Upper lobe of right lung (tissue), 1 donor: ENCODE data around the gene OR51B2. TPM values are rescaled to one million over a fixed set of nuclear protein-coding genes. Genes with fewer than 3 reads are reported as not detected.
"Not testable (repeated sequence)": the region's sequence is repeated elsewhere in the genome, so short reads cannot be mapped to it uniquely, and the experiment has no call there.

Experiments
- ATAC-seq: fragments of 200-7000 bp; cut with Tn5 transposase; one replicate; pipeline ENCODE4 v1.9.1; 2020; ENCODE audit warnings: mild to moderate bottlenecking, moderate library complexity
- DNase-seq: peaks from one replicate; pipeline ENCODE4 v3.0.0-alpha.2; 2020
- H3K27ac ChIP-seq: fragments of 200-600 bp; one replicate; pipeline ENCODE4 v1.8.0; 2022
- H3K27me3 ChIP-seq: fragments of 200-600 bp; one replicate; pipeline ENCODE4 v1.8.0; 2022; ENCODE audit warnings: mild to moderate bottlenecking
- H3K36me3 ChIP-seq: fragments of 200-600 bp; one replicate; pipeline ENCODE4 v1.8.0; 2022
- H3K4me1 ChIP-seq: fragments of 200-600 bp; one replicate; pipeline ENCODE4 v1.8.0; 2022
- H3K4me3 ChIP-seq: fragments of 200-600 bp; one replicate; pipeline ENCODE4 v1.8.0; 2022; ENCODE audit warnings: mild to moderate bottlenecking
- H3K9me3 ChIP-seq: fragments of 200-600 bp; one replicate; pipeline ENCODE4 v1.8.0; 2022
- intact Hi-C: fragments of 100-400 bp; cut with DNase I; formaldehyde crosslinking; loops from one replicate; pipeline ENCODE4 v1.11.0; 2022
- total RNA-seq: library from RNA; stranded (reverse); fragmentation: NEBNext Ultra II Directional; extraction: Animal tissue kit (Norgen Biotek cat#: 25700); gene quantifications from one replicate; pipeline ENCODE4 v1.2.1, GENCODE V29; 2021
- TF ChIP-seq, protein P1 (sequence below): fragments of 200-600 bp; IDR thresholded peaks from one replicate; pipeline ENCODE4 v1.8.0; 2022; ENCODE audit warnings: antibody characterized with exemption
- donor health status: DM: no; HTN: yes; CAD: no; lungs with severe emphysema.

The OR51B2 gene
- total RNA-seq, 1 donor from 2014 or later, result not detected

- Histone ChIP-seq H3K4me1 (no peaks in the 10 kb centered on the region), H3K36me3 (no peaks in the 10 kb centered on the region), H3K4me3 (no peak overlapping the region), H3K9me3 (no peaks in the 10 kb centered on the region), H3K27ac (no peak overlapping the region), H3K27me3 (no peaks in the 10 kb centered on the region)
- TF ChIP-seq, protein P1, sequence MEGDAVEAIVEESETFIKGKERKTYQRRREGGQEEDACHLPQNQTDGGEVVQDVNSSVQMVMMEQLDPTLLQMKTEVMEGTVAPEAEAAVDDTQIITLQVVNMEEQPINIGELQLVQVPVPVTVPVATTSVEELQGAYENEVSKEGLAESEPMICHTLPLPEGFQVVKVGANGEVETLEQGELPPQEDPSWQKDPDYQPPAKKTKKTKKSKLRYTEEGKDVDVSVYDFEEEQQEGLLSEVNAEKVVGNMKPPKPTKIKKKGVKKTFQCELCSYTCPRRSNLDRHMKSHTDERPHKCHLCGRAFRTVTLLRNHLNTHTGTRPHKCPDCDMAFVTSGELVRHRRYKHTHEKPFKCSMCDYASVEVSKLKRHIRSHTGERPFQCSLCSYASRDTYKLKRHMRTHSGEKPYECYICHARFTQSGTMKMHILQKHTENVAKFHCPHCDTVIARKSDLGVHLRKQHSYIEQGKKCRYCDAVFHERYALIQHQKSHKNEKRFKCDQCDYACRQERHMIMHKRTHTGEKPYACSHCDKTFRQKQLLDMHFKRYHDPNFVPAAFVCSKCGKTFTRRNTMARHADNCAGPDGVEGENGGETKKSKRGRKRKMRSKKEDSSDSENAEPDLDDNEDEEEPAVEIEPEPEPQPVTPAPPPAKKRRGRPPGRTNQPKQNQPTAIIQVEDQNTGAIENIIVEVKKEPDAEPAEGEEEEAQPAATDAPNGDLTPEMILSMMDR, result no peak
- no peak for ATAC-seq
- no peak for DNase-seq
- intact Hi-C loops, result no loop called here
Observed at GRCh38 chr11:5364214-5364613, 40.1 kb upstream of the OR51B2 start.

DNA sequence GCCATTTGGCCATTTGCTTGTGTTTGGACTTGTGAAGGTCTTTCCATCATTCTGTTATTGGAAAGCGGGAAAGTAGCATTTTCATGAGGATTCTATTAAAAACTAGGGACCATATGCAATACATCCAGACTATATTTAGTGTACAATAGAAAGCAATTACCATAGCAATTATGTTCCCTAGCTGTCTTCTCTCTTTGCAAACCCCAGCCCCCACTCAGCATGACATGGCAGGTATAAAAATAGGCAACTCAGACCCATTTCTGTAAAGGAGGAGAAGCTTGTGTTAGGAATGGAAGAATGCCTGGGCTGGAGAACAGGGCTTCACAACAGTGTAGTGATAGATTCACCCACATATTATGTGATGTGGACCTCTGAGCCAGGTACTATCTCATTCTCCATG, 39.6 kb upstream of the OR51B2 start:
- no peak for ATAC-seq
- DNase-seq, result no peak
- Histone ChIP-seq H3K27ac (no peak overlapping the region), H3K27me3 (no peaks in the 10 kb centered on the region), H3K4me1 (no peaks in the 10 kb centered on the region), H3K4me3 (no peak overlapping the region), H3K36me3 (no peaks in the 10 kb centered on the region), H3K9me3 (no peaks in the 10 kb centered on the region)
- intact Hi-C loops, result no loop called here
- TF ChIP-seq, protein P1, result no peak

- no peak for ATAC-seq
- intact Hi-C loops, result no loop called here
- Histone ChIP-seq H3K27me3 (no peaks in the 10 kb centered on the region), H3K4me3 (no peak overlapping the region), H3K27ac (no peak overlapping the region), H3K9me3 (no peaks in the 10 kb centered on the region), H3K4me1 (no peaks in the 10 kb centered on the region), H3K36me3 (no peaks in the 10 kb centered on the region)
- TF ChIP-seq, protein P1, result no peak
- no peak for DNase-seq
Observed at GRCh38 chr11:5362017-5362625, 38.0 kb upstream of the OR51B2 start.

DNA sequence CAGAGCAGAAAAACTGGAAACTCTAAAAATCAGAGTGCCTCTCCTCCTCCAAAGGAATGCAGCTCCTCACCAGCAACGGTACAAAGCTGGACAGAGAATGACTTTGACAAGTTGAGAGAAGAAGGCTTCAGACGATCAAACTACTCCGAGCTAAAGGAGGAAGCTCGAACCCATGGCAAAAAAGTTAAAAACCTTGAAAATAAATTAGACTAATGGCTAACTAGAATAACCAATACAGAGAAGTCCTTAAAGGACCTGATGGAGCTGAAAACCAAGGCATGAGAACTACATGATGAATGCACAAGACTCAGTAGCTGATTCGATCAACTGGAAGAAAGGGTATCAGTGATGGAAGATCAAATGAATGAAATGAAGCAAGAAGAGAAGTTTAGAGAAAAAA, 31.9 kb upstream of the OR51B2 start:
- DNase-seq, H3K36me3 ChIP-seq, H3K27me3 ChIP-seq, intact Hi-C loops, H3K4me1 ChIP-seq, H3K27ac ChIP-seq, H3K4me3 ChIP-seq, H3K9me3 ChIP-seq, ATAC-seq: not testable (repeated sequence)

GRCh38 chr11:5351208-5351607, 27.1 kb upstream of the OR51B2 start, which contains the start of gene OR51B6:
OR51B6 (plus strand) TSS chr11:5351508; CDS start chr11:5351508, 0 bp downstream.
- TF ChIP-seq, protein P1, result no peak
- DNase-seq (no peak), ATAC-seq (no peak)
- no peaks in the 10 kb centered on the region for H3K4me1 ChIP-seq
- no peaks in the 10 kb centered on the region for H3K36me3 ChIP-seq
- intact Hi-C loops, result no loop called here
- no peaks in the 10 kb centered on the region for H3K27me3 ChIP-seq
- no peak within 1 kb of the TSS for H3K27ac ChIP-seq
- no peaks in the 10 kb centered on the region for H3K9me3 ChIP-seq
- H3K4me3 ChIP-seq, result no peak within 1 kb of the TSS

GRCh38 chr11:5349550-5349949, 25.5 kb upstream of the OR51B2 start:
- Histone ChIP-seq H3K4me3 (no peak overlapping the region), H3K9me3 (no peaks in the 10 kb centered on the region), H3K4me1 (no peaks in the 10 kb centered on the region), H3K27me3 (no peaks in the 10 kb centered on the region), H3K36me3 (no peaks in the 10 kb centered on the region), H3K27ac (no peak overlapping the region)
- intact Hi-C loops, result no loop called here
- no peak for ATAC-seq
- DNase-seq, result no peak
- TF ChIP-seq, protein P1, result no peak
